Fibroblast of lung (primary cell): ENCODE measurements around the gene FAM180A.

Experiments used
- CTCF ChIP-seq, 2 donors: IDR thresholded peaks in 1 of 2; conservative IDR thresholded peaks in 1 of 2; 1 replicate in 1 of 2; 2 replicates in 1 of 2; pipeline ENCODE4 v1.5.1; 2011 to 2012; ENCODE audit warnings: low read length in 2 of 2, control low read depth in 1 of 2, inconsistent platforms in 1 of 2, low read depth in 1 of 2, mild to moderate bottlenecking in 1 of 2
- EZH2 ChIP-seq: IDR thresholded peaks from 2 replicates; pipeline ENCODE4 v1.5.1; 2012; ENCODE audit warnings: low read length, control low read depth, mild to moderate bottlenecking; ENCODE audit errors: missing control alignments

GRCh38 chr7:135736586-135737305, 11.9 kb downstream of the FAM180A start:
- TF ChIP-seq CTCF (conservative IDR thresholded peaks at IDR 0.05 in 1 of 2, IDR thresholded peaks at IDR 0.05 in 1 of 2; ENCODE audit: low read depth in 1 of 2, low read length in 2 of 2) (no peak), EZH2 (no peak)
